HepG2 (cell line): Measurements from ENCODE around the gene FAM234B.

Experiments used
- FOXJ3 ChIP-seq: sonication (generic); formaldehyde crosslinking; IDR thresholded peaks from 2 replicates; pipeline ENCODE4 v1.4.0; 2020; ENCODE audit warnings: missing genetic modification reagents, mild to moderate bottlenecking, borderline replicate concordance
- SAP130 ChIP-seq: IDR thresholded peaks from 2 replicates; pipeline ENCODE4 v1.6.1; 2016; ENCODE audit warnings: low read depth

- TF ChIP-seq SAP130 (CRISPR knock-in tag) (no peak), FOXJ3 (CRISPR knock-in tag) (no peak)
Measured at GRCh38 chr12:13023811-13024530, 20.2 kb upstream of the FAM234B start.
